Cardiac muscle cell (in vitro differentiated cells and primary cell): ENCODE results near the gene OBI1. TPM values are rescaled to one million over a fixed set of nuclear protein-coding genes. Genes with fewer than 3 reads are reported as not detected.
A peak's percentile ranks its signal among the peaks of the same experiment; 100 is the strongest.

Source experiments
- DNase-seq, 2 donors: peaks; one replicate each; pipeline versions ENCODE4 v3.0.0 to v3.0.0-alpha.2; 2010 to 2017; ENCODE audit warnings: low read depth in 1 of 2, low spot score in 1 of 2
- H3K27ac ChIP-seq: fragments of 200-600 bp; sonication (generic); 2 replicates; pipeline ENCODE4 v1.5.1; 2016
- H3K27me3 ChIP-seq: fragments of 200-600 bp; sonication (generic); 2 replicates; pipeline ENCODE4 v1.6.0; 2016; ENCODE audit warnings: control low read depth
- H3K36me3 ChIP-seq: fragments of 200-600 bp; sonication (generic); 2 replicates; pipeline ENCODE4 v1.5.1; 2016; ENCODE audit warnings: control low read depth
- H3K4me1 ChIP-seq: fragments of 200-600 bp; sonication (generic); 2 replicates; pipeline ENCODE4 v1.8.1; 2017; ENCODE audit warnings: low read depth, mild to moderate bottlenecking, mixed run types
- H3K4me3 ChIP-seq: fragments of 200-600 bp; sonication (generic); 2 replicates; pipeline ENCODE4 v1.5.1; 2016; ENCODE audit warnings: mild to moderate bottlenecking
- H3K9me3 ChIP-seq: fragments of 200-600 bp; sonication (generic); 2 replicates; pipeline ENCODE4 v1.5.1; 2017; ENCODE audit warnings: low read depth, mild to moderate bottlenecking, control low read depth
- CTCF ChIP-seq: IDR thresholded peaks from 2 replicates; pipeline ENCODE4 v1.5.1; 2012; ENCODE audit warnings: low read depth, mild to moderate bottlenecking, low read length
- polyA plus RNA-seq: library from polyadenylated mRNA; unstranded; fragments of >200 nt; fragmentation: Nextera tagmentation; extraction: Ambion mirVana; gene quantifications from 2 replicates; pipeline ENCODE4 v1.2.1, GENCODE V29; 2016
- total RNA-seq: library from RNA; depleted of rRNA; stranded (reverse); fragments of >200 nt; gene quantifications from 2 replicates; pipeline ENCODE4 v1.2.3, GENCODE V29; 2016

OBI1 gene
- total and polyA plus RNA-seq, 2 experiments from 2014 or later, result 14.1 to 17.0 TPM

- no peak overlapping the region for H3K4me3 ChIP-seq
- no peak for DNase-seq
- no peak for TF ChIP-seq CTCF
- H3K4me1 ChIP-seq, result peaks cover 14% of the 10 kb centered on the region
- peaks cover 99% of the 10 kb centered on the region for H3K27me3 ChIP-seq
- H3K27ac ChIP-seq, result no peak overlapping the region
- no peaks in the 10 kb centered on the region for H3K36me3 ChIP-seq
- H3K9me3 ChIP-seq, result no peaks in the 10 kb centered on the region
Measured at GRCh38 chr13:78606471-78607408, 52.2 kb downstream of the OBI1 start.

GRCh38 chr13:78604782-78605611 lies 54.0 kb downstream of the OBI1 start:
- Histone ChIP-seq H3K27ac (no peak overlapping the region), H3K4me1 (peaks cover 14% of the 10 kb centered on the region), H3K36me3 (no peaks in the 10 kb centered on the region), H3K27me3 (peaks cover 99% of the 10 kb centered on the region), H3K4me3 (no peak overlapping the region), H3K9me3 (no peaks in the 10 kb centered on the region)
- TF ChIP-seq CTCF, result no peak
- no peak for DNase-seq

- H3K27ac ChIP-seq, result no peak within 1 kb of the TSS
- H3K4me3 ChIP-seq, result peak within 1 kb of the TSS; percentile 24
- H3K4me1 ChIP-seq, result peaks cover 5% of the 10 kb centered on the region
- no peaks in the 10 kb centered on the region for H3K9me3 ChIP-seq
- H3K27me3 ChIP-seq, result peaks cover 99% of the 10 kb centered on the region
- no peak for TF ChIP-seq CTCF
- peak; percentile 32 to 71 for DNase-seq
- H3K36me3 ChIP-seq, result no peaks in the 10 kb centered on the region
Measured at GRCh38 chr13:78603240-78603957, 55.6 kb downstream of the OBI1 start, which contains the start of gene POU4F1. TSS of gene POU4F1 (minus strand) at chr13:78603552. CDS start at chr13:78603326, 226 bp downstream.

- no peak for TF ChIP-seq CTCF
- H3K9me3 ChIP-seq, result no peaks in the 10 kb centered on the region
- peaks cover 99% of the 10 kb centered on the region for H3K27me3 ChIP-seq
- no peaks in the 10 kb centered on the region for H3K36me3 ChIP-seq
- DNase-seq, result no peak
- no peak overlapping the region for H3K27ac ChIP-seq
- H3K4me1 ChIP-seq, result peaks cover 4% of the 10 kb centered on the region
- H3K4me3 ChIP-seq, result peak overlapping the region; percentile 24
Measured at GRCh38 chr13:78602561-78603239, 56.3 kb downstream of the OBI1 start.
